Measurements from ENCODE around the gene GOLGA6C.
"Not testable (repeated sequence)": the region's sequence is repeated elsewhere in the genome, so short reads cannot be mapped to it uniquely, and the experiment has no call there.

GOLGA6C gene

DNA sequence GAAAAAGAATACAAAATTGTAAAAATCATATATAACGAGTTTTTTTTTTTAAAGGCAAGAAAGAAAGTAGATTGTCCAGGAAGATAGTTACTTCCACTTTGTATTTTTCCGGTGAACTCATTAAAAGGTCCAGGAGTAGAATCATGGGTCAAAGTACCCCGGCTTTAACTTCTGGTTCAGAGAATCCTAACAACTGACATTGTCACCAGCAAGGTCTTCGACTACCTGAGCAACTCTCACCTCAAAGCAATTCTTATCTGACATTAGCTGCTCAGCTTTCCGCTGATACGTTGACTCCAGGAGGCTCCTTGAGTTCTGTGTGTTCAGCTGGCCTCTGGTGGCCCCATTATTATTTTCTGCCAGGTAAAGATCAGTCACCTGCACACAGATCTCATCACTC is 9.1 kb upstream of the GOLGA6C start:
- not testable (repeated sequence) for H3K9ac ChIP-seq (ENCODE audit: low read length); H3K4me3 ChIP-seq (ENCODE audit: low read length); H3K4me1 ChIP-seq (ENCODE audit: control insufficient read depth, insufficient read depth, low read length); H3K36me3 ChIP-seq (ENCODE audit: control insufficient read depth, insufficient read depth, low read length); H3K27ac ChIP-seq (ENCODE audit: low read depth, low read length); H3K27me3 ChIP-seq (ENCODE audit: control insufficient read depth, insufficient read depth, low read length)

DNA sequence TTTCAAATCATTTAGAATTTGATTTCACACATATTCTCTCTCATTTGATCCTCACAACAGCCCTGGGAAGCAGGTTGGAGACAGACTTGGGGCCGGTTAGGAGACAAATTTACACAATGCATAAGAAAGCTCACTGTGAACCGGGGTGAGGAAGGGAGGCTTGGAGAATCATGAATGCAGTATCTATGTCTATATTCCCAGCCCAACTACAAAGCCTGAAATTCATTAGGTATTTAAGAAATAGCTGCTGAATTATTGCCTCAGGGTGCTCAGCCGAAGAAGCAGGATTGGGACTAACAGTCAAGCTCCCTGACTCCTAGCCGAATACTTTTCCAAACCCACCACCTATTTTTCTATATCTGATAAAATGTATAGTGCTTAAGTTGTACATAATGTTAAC is 8.4 kb upstream of the GOLGA6C start:
- no peaks in the 10 kb centered on the region for H3K36me3 ChIP-seq (ENCODE audit: control insufficient read depth, insufficient read depth, low read length)
- no peak overlapping the region for H3K4me3 ChIP-seq (ENCODE audit: low read length)
- H3K4me1 ChIP-seq (ENCODE audit: control insufficient read depth, insufficient read depth, low read length): no peaks in the 10 kb centered on the region
- no peaks in the 10 kb centered on the region for H3K27me3 ChIP-seq (ENCODE audit: control insufficient read depth, insufficient read depth, low read length)
- no peak overlapping the region for H3K9ac ChIP-seq (ENCODE audit: low read length)
- H3K27ac ChIP-seq (ENCODE audit: low read depth, low read length): no peak overlapping the region

GRCh38 chr15:75251343-75251742 is 6.8 kb upstream of the GOLGA6C start:
- not testable (repeated sequence) for H3K9ac ChIP-seq (ENCODE audit: low read length); H3K27ac ChIP-seq (ENCODE audit: low read depth, low read length); H3K4me1 ChIP-seq (ENCODE audit: control insufficient read depth, insufficient read depth, low read length); H3K4me3 ChIP-seq (ENCODE audit: low read length); H3K27me3 ChIP-seq (ENCODE audit: control insufficient read depth, insufficient read depth, low read length); H3K36me3 ChIP-seq (ENCODE audit: control insufficient read depth, insufficient read depth, low read length)

GRCh38 chr15:75252285-75252684 is 5.8 kb upstream of the GOLGA6C start:
- H3K27ac ChIP-seq (ENCODE audit: low read depth, low read length); H3K9ac ChIP-seq (ENCODE audit: low read length); H3K4me1 ChIP-seq (ENCODE audit: control insufficient read depth, insufficient read depth, low read length); H3K4me3 ChIP-seq (ENCODE audit: low read length); H3K27me3 ChIP-seq (ENCODE audit: control insufficient read depth, insufficient read depth, low read length); H3K36me3 ChIP-seq (ENCODE audit: control insufficient read depth, insufficient read depth, low read length): not testable (repeated sequence)

DNA sequence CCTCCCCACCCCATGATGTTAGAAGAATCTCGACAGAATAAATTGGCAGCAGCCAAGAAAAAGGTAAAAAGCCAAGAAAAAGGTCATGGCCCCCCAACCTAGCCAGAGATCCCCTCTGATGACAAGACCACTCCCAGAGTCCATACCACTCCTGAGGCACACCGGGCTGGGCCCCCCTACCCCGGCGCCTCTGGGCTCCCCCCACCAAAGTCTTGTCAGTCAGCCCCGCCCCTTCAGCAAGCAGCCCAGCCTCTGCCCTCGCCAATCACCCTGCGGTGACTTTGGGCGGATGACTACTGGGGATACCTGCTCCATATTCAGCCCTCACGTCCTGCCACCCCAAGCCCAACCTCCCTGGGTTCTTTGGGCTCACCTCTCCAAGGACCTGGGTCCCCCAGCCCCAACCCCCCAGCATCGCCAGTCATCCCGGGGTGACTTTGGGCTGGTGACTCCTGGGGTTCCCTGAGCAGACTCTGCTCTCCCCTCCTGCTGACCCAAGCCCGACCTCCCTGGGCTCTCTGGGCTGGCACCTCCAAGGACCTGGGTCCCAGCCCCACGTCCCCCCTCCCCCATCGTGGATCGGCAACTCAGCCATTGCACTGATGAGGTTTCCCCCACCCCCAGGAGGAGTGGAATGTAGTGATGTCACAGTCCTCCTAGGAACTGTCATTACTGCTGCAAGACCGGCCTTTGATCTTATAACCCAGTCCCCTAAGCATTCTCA is 648 bp downstream of the GOLGA6C start:
- H3K4me3 ChIP-seq (ENCODE audit: low read length); H3K27ac ChIP-seq (ENCODE audit: low read depth, low read length); H3K9ac ChIP-seq (ENCODE audit: low read length); H3K27me3 ChIP-seq (ENCODE audit: control insufficient read depth, insufficient read depth, low read length); H3K4me1 ChIP-seq (ENCODE audit: control insufficient read depth, insufficient read depth, low read length); H3K36me3 ChIP-seq (ENCODE audit: control insufficient read depth, insufficient read depth, low read length): not testable (repeated sequence)

DNA sequence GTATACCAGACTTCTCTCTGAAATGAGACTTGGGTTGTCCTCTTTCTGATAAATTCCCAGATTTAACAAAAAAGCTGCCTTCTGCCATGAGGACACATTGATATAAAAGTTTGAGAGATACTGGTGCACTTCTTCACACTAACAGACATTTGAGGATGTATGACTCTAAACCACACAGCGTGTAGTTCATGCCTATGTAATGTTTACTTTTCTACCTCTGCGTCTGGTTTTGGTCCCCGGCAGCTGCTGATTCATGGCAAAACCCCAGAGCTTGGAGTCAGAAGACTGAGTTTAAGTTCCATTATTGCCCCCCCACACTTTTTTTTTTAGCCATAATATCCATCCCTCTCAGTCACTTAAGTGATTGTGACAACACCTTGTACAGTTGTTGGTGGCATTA is 1.7 kb downstream of the GOLGA6C start:
- not testable (repeated sequence) for H3K27ac ChIP-seq (ENCODE audit: low read depth, low read length); H3K36me3 ChIP-seq (ENCODE audit: control insufficient read depth, insufficient read depth, low read length); H3K4me3 ChIP-seq (ENCODE audit: low read length); H3K27me3 ChIP-seq (ENCODE audit: control insufficient read depth, insufficient read depth, low read length); H3K4me1 ChIP-seq (ENCODE audit: control insufficient read depth, insufficient read depth, low read length); H3K9ac ChIP-seq (ENCODE audit: low read length)

DNA sequence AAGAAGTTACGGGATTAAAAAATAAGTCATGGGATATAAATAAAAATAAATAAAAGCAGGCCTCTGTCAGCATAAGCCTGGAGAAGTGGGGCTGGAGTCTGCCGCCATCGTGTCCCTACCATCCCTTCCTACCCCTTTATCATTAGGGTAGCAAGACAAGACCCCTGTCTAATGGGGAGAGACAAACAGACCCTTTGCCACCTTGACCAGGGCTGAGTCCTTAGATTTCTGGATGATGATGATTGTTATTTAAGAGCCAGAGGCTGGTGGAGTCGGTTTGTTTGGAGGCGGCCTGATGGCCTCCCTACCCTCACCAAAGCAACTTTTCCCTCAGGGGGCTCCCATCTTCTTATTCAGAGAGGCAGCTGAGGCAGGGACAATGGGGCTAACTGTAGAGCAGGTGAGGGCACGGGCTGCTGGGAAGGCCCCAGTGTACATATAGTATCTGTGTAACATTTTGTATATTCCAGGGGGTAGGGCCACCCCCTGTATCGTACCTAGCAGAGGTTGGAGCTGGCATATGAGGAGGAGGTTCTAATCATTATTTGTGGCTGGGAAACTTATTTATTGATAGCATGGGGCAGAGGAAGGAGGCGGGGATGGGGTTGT is 15.7 kb downstream of the GOLGA6C start:
- H3K36me3 ChIP-seq (ENCODE audit: control insufficient read depth, insufficient read depth, low read length); H3K4me1 ChIP-seq (ENCODE audit: control insufficient read depth, insufficient read depth, low read length); H3K9ac ChIP-seq (ENCODE audit: low read length); H3K4me3 ChIP-seq (ENCODE audit: low read length); H3K27ac ChIP-seq (ENCODE audit: low read depth, low read length); H3K27me3 ChIP-seq (ENCODE audit: control insufficient read depth, insufficient read depth, low read length): not testable (repeated sequence)

GRCh38 chr15:75274509-75275107 is 16.5 kb downstream of the GOLGA6C start:
- H3K27ac ChIP-seq (ENCODE audit: low read depth, low read length); H3K9ac ChIP-seq (ENCODE audit: low read length); H3K36me3 ChIP-seq (ENCODE audit: control insufficient read depth, insufficient read depth, low read length); H3K4me1 ChIP-seq (ENCODE audit: control insufficient read depth, insufficient read depth, low read length); H3K4me3 ChIP-seq (ENCODE audit: low read length); H3K27me3 ChIP-seq (ENCODE audit: control insufficient read depth, insufficient read depth, low read length): not testable (repeated sequence)

GRCh38 chr15:75275617-75276016 is 17.5 kb downstream of the GOLGA6C start:
- not testable (repeated sequence) for H3K4me3 ChIP-seq (ENCODE audit: low read length); H3K9ac ChIP-seq (ENCODE audit: low read length); H3K4me1 ChIP-seq (ENCODE audit: control insufficient read depth, insufficient read depth, low read length); H3K27ac ChIP-seq (ENCODE audit: low read depth, low read length); H3K27me3 ChIP-seq (ENCODE audit: control insufficient read depth, insufficient read depth, low read length); H3K36me3 ChIP-seq (ENCODE audit: control insufficient read depth, insufficient read depth, low read length)

DNA sequence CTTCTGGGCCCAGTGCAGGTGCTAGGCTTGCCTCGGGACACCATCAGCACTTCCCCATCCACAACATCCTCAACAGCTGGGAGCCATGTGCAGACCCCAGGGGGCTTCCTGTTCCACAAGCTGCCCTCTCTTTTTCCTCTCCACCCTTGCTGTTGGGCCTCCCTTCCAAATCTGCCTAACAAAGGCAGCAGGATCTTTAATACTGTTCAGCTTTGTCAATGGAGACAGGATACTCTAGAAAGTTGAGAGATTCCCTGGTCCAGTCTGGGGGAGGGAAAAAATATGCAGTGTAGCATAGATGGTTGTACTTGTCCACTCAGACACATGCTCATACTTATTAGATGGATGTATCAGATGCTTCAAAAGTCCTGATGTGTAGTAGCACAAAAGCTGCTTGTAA is 20.4 kb downstream of the GOLGA6C start:
- not testable (repeated sequence) for H3K27ac ChIP-seq (ENCODE audit: low read depth, low read length); H3K4me3 ChIP-seq (ENCODE audit: low read length); H3K36me3 ChIP-seq (ENCODE audit: control insufficient read depth, insufficient read depth, low read length); H3K27me3 ChIP-seq (ENCODE audit: control insufficient read depth, insufficient read depth, low read length); H3K4me1 ChIP-seq (ENCODE audit: control insufficient read depth, insufficient read depth, low read length); H3K9ac ChIP-seq (ENCODE audit: low read length)

- not testable (repeated sequence) for H3K4me3 ChIP-seq (ENCODE audit: low read length); H3K36me3 ChIP-seq (ENCODE audit: control insufficient read depth, insufficient read depth, low read length); H3K27me3 ChIP-seq (ENCODE audit: control insufficient read depth, insufficient read depth, low read length); H3K9ac ChIP-seq (ENCODE audit: low read length); H3K4me1 ChIP-seq (ENCODE audit: control insufficient read depth, insufficient read depth, low read length); H3K27ac ChIP-seq (ENCODE audit: low read depth, low read length)
These were observed 24.4 kb downstream of the GOLGA6C start, which contains the start of gene GOLGA6D for GRCh38 chr15:75282572-75282971. TSS of gene GOLGA6D (plus strand) at chr15:75282835. CDS start at chr15:75282876, 41 bp downstream.

GRCh38 chr15:75284152-75284551 is 26.0 kb downstream of the GOLGA6C start:
- not testable (repeated sequence) for H3K36me3 ChIP-seq (ENCODE audit: control insufficient read depth, insufficient read depth, low read length); H3K27ac ChIP-seq (ENCODE audit: low read depth, low read length); H3K27me3 ChIP-seq (ENCODE audit: control insufficient read depth, insufficient read depth, low read length); H3K4me1 ChIP-seq (ENCODE audit: control insufficient read depth, insufficient read depth, low read length); H3K4me3 ChIP-seq (ENCODE audit: low read length); H3K9ac ChIP-seq (ENCODE audit: low read length)

DNA sequence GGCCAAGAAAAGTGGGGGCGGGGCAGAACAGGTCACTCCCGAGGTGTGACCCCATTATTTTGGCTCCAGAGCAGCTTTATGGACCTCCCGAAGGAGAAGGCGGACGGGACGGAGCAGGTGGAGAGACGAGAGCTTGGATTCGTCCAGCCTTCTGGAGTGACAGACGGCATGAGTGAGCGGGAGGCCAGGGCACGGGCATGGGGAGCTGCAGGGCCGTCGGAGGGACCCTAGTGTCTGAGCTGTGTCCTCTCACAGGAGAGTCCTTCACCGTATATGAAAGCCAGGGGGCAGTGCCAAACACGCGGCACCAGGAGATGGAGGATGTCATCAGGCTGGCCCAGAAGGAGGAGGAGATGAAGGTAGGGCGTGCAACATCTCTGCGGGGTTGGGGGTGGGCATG is 35.5 kb downstream of the GOLGA6C start:
- not testable (repeated sequence) for H3K4me1 ChIP-seq (ENCODE audit: control insufficient read depth, insufficient read depth, low read length); H3K36me3 ChIP-seq (ENCODE audit: control insufficient read depth, insufficient read depth, low read length); H3K27me3 ChIP-seq (ENCODE audit: control insufficient read depth, insufficient read depth, low read length); H3K27ac ChIP-seq (ENCODE audit: low read depth, low read length); H3K9ac ChIP-seq (ENCODE audit: low read length); H3K4me3 ChIP-seq (ENCODE audit: low read length)
